GM23248 (cell line): Measurements from ENCODE around the gene GAD2.

ENCODE experiments used
- EZH2 ChIP-seq: fragments of 200-600 bp; sonication (generic); IDR thresholded peaks from 2 replicates; pipeline ENCODE4 v1.6.1; 2018; ENCODE audit warnings: antibody characterized with exemption, mild to moderate bottlenecking; ENCODE audit not compliant: insufficient read depth, poor library complexity, severe bottlenecking
- EZH2phosphoT487 ChIP-seq: fragments of 200-600 bp; sonication (generic); IDR thresholded peaks from 2 replicates; pipeline ENCODE4 v1.6.1; 2018; ENCODE audit warnings: antibody characterized with exemption, moderate library complexity, mild to moderate bottlenecking, low read depth; ENCODE audit not compliant: insufficient read depth

DNA sequence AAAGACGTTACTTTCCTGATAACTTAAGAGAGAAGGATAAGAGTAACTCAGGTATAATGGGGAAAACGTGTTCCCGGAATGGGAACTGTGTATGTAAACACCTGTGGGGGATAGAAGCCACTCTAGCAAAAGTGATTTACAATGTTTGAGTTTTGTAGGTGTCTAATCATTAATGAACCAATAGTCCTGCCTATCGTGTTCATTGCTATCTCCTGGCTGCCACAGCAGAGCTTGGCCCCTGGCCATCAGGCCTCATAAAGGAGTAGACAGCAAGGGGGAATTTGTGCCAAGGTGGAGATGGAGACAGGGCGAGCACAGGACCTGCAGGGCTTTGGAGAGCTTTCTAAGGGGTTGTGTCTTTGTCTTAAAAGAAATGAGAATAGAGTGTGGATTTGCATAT, 102.1 kb downstream of the GAD2 start:
- no peak for TF ChIP-seq EZH2
- no peak for TF ChIP-seq EZH2phosphoT487
